Muscle layer of colon (tissue), 2 donors: ENCODE results near the gene XRCC6.
A peak's percentile ranks its signal among the peaks of the same experiment; 100 is the strongest.
"Not testable (repeated sequence)": the region's sequence is repeated elsewhere in the genome, so short reads cannot be mapped to it uniquely, and the experiment has no call there.

Experiments used
- H3K27ac ChIP-seq: one replicate; pipeline ENCODE4 v1.7.0; 2013; ENCODE audit warnings: low read depth, mild to moderate bottlenecking, low read length, moderate library complexity
- H3K27me3 ChIP-seq, 2 donors: one replicate each; pipeline ENCODE4 v1.7.0; 2013; ENCODE audit warnings: low read length in 2 of 2, mild to moderate bottlenecking in 2 of 2; ENCODE audit not compliant: insufficient read depth in 2 of 2, control insufficient read depth in 1 of 2
- H3K36me3 ChIP-seq: one replicate; pipeline ENCODE4 v1.7.0; 2013; ENCODE audit warnings: mild to moderate bottlenecking, low read length; ENCODE audit not compliant: insufficient read depth
- H3K4me1 ChIP-seq: one replicate; pipeline ENCODE4 v1.7.0; 2013; ENCODE audit warnings: mild to moderate bottlenecking, low read length; ENCODE audit not compliant: insufficient read depth
- H3K4me3 ChIP-seq, 2 donors: one replicate each; pipeline ENCODE4 v1.7.0; 2013; ENCODE audit warnings: low read length in 2 of 2, low read depth in 1 of 2, mild to moderate bottlenecking in 1 of 2, moderate library complexity in 1 of 2
- H3K9ac ChIP-seq: one replicate; pipeline ENCODE4 v1.7.0; 2013; ENCODE audit warnings: low read length
- H3K9me3 ChIP-seq: one replicate; pipeline ENCODE4 v1.7.0; 2013; ENCODE audit warnings: mild to moderate bottlenecking, low read length
- donor health status: abdominal sarcoma.
- donor health status: Adenocarcinoma of cecum.

The XRCC6 gene

DNA sequence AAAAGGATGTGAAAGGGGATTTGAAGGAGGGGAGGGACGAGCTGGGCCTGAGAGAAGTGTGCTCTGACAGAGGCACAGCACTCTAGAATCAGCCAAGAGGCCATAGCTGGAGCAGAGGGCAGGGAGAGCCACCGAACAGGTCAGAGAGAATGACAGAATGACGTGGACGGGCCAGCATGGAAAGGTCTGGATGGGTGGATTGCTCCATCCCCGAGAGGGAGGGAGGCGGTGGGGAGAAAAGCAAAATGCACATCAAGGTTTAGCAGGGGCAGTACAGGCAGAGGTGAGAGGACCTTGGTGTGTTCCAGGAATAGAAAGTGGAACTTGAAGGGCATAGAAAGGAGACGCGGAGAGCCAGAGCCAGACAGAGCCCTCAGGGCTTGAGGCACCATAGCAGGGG is 38.4 kb upstream of the XRCC6 start:
- H3K9ac ChIP-seq, result no peak overlapping the region
- H3K27ac ChIP-seq, result no peak overlapping the region
- no peak overlapping the region for H3K4me3 ChIP-seq
- H3K27me3 ChIP-seq, result no peaks in the 10 kb centered on the region
- H3K36me3 ChIP-seq, result peaks cover 39% of the 10 kb centered on the region
- no peaks in the 10 kb centered on the region for H3K9me3 ChIP-seq
- H3K4me1 ChIP-seq, result no peaks in the 10 kb centered on the region

DNA sequence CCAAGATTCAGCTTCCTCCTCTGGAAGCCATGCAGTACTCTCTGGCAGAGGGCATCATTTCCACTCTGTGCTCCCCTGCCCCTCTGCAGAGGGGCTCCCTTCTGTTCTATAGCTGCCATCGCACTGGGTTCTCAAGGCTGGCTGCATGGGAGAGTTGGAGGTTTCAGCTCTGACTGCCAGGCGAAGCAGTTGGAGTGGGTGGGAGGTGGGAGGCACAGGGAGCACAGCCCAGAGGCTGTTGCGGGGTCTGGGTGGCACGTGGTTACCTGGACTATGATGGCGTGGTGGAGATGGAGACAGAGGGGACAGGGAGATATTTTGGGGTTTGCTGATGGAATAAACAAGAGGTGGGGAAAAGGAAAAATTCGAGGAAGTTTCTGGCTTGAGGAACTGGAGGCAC is 36.2 kb upstream of the XRCC6 start:
- Histone ChIP-seq H3K9me3 (no peaks in the 10 kb centered on the region), H3K27ac (no peak overlapping the region), H3K36me3 (peaks cover 21% of the 10 kb centered on the region)

DNA sequence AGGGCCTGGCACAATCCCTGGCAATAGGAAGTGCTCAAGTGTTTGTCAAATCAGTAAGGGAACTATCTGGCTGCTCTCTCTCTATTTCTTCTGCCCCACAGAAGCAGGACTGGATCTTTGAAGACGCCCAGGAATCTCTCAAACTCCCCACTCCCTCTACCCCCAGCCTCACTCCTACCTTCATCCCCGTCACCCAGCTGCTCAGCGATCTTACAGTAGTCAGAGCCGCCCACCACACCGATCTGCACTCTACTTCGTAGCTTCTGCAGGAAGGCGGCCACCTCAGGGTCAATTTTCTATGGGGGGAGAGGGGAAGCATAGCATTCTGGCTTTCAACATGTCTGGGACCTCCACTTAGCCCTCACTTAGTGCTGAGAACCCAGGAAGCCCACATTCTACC is 35.2 kb upstream of the XRCC6 start:
- H3K36me3 ChIP-seq, result peaks cover 20% of the 10 kb centered on the region
- H3K4me3 ChIP-seq, result no peak overlapping the region

More for the DNA sequence above, 36.2 kb upstream of the XRCC6 start:
- no peaks in the 10 kb centered on the region for H3K27me3 ChIP-seq
- no peak overlapping the region for H3K9ac ChIP-seq
- no peak overlapping the region for H3K4me3 ChIP-seq
- peaks cover 10% of the 10 kb centered on the region for H3K4me1 ChIP-seq

DNA sequence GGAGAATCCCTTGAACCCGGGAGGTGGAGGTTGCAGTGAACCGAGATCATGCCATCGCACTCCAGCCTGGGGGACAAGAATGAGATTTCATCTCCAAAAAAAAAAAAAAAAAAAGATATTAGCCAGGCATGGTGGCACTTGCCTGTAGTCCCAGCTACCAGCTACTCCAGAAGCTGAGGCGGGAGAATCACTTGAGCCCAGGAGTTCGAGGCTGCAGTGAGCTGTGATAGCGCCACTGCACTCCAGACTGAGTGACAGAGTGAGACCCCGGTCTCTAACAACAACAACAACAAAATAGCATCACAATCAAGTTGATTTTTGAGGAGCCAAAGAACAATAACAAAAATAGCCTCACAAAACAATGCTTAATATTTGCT is 33.8 kb upstream of the XRCC6 start:
- no peak overlapping the region for H3K27ac ChIP-seq
- no peak overlapping the region for H3K4me3 ChIP-seq
- peaks cover 19% of the 10 kb centered on the region for H3K36me3 ChIP-seq
- H3K4me1 ChIP-seq, result peaks cover 10% of the 10 kb centered on the region
- H3K9ac ChIP-seq, result no peak overlapping the region
- H3K9me3 ChIP-seq, result no peaks in the 10 kb centered on the region
- H3K27me3 ChIP-seq, result no peaks in the 10 kb centered on the region

More for the DNA sequence above, 35.2 kb upstream of the XRCC6 start:
- Histone ChIP-seq H3K9ac (no peak overlapping the region), H3K27ac (no peak overlapping the region), H3K27me3 (no peaks in the 10 kb centered on the region), H3K9me3 (no peaks in the 10 kb centered on the region), H3K4me1 (peaks cover 10% of the 10 kb centered on the region)

DNA sequence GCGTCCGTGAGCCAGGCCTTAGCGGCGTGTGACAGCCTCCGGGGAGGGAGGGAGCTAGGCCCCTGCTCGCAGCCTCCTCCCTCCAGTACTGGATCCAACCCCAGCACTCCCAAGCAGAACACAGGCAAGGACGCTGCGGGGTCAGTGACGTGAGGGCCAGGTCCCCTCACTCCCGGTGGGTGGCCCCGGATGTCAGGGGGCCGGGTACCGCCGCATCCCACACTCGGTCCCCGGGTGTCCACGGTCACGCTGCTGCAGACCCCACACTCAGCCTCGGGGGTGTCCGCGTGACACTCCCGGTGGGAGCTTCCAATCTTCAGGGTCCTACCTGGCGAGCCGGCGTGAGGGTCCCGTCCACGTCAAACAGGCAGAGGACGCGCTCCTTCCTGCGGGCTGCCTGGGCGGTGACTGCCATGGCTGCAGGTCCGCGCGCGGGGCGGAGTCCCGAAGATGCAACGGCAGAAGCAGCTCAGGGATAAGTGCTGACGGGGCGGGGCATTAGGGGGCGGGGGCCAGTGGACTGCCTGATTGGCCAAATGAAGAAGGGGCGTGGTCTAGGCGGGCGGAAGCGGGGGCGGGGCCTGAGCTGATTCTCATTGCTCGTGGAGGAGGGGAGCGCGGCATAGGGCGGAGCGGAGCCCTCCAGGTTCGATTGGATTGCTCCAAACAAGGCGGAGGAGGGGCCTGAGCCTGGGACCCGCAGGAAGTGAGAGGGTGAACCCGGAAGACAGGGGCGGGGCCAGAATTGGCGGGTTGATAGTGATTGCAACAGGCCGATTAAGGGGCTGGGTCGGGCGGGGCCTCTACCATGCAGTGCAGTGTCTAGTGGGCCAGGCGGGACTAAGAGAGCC is 31.5 kb upstream of the XRCC6 start, which contains the start of gene PMM1:
TSS of gene PMM1 (minus strand) at position 450 of the 851 bp plus-strand sequence. CDS start at position 415, 35 bp downstream.
- Histone ChIP-seq H3K4me3 (peak within 1 kb of the TSS; percentile 74 to 96), H3K9me3 (no peaks in the 10 kb centered on the region), H3K36me3 (peaks cover 4% of the 10 kb centered on the region), H3K9ac (peak within 1 kb of the TSS; percentile 18), H3K27ac (peak within 1 kb of the TSS; percentile 72), H3K27me3 (no peaks in the 10 kb centered on the region), H3K4me1 (peaks cover 10% of the 10 kb centered on the region)

DNA sequence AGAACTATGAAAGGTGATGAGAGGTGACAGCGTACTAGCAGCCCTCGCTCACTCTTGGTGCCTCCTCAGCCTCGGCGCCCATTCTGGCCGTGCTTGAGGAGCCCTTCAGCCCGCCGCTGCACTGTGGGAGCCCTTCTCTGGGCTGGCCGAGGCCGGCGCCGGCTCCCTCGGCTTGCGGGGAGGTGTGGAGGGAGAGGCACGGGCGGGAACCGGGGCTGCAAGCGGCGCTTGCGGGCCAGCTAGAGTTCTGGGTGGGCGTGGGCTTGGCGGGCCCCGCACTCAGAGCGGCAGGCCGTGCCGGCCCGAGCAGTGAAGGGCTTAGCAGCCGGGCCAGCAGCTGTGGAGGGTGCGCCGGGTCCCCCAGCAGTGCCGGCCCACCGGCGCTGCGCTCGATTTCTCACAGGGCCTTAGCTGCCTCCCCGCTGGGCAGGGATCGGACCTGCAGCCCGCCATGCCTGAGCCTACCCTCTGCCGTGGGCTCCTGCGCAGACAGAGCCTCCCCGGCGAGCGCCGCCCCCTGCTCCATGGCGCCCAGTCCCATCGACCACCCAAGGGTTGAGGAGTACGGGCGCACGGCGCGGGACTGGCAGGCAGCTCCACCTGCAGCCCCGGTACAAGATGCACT is 27.6 kb upstream of the XRCC6 start:
- H3K9me3 ChIP-seq, H3K27me3 ChIP-seq, H3K36me3 ChIP-seq, H3K27ac ChIP-seq, H3K4me1 ChIP-seq, H3K4me3 ChIP-seq, H3K9ac ChIP-seq: not testable (repeated sequence)

DNA sequence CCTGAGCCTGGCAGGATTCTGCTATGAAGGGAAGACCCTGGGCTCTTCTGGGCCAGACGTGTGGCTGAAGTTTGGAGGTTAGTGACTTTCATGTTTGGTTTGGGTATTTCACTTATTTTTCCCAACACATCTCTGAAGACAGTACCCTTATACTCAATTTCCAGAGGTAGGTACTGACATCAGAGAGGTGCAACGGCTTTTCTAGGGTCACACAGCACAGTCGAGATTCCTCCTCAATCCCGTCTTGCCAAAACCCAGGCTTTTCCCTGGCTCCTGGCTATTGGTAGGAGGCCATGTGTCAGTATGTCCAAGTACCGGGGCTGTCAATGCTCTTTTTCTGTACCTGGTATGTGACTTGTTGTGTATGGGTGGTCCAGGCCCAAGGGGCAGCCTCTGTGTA is 25.4 kb upstream of the XRCC6 start:
- Histone ChIP-seq H3K4me1 (no peaks in the 10 kb centered on the region), H3K4me3 (no peak overlapping the region), H3K27me3 (no peaks in the 10 kb centered on the region), H3K27ac (no peak overlapping the region), H3K9ac (no peak overlapping the region), H3K36me3 (peaks cover 6% of the 10 kb centered on the region), H3K9me3 (no peaks in the 10 kb centered on the region)

DNA sequence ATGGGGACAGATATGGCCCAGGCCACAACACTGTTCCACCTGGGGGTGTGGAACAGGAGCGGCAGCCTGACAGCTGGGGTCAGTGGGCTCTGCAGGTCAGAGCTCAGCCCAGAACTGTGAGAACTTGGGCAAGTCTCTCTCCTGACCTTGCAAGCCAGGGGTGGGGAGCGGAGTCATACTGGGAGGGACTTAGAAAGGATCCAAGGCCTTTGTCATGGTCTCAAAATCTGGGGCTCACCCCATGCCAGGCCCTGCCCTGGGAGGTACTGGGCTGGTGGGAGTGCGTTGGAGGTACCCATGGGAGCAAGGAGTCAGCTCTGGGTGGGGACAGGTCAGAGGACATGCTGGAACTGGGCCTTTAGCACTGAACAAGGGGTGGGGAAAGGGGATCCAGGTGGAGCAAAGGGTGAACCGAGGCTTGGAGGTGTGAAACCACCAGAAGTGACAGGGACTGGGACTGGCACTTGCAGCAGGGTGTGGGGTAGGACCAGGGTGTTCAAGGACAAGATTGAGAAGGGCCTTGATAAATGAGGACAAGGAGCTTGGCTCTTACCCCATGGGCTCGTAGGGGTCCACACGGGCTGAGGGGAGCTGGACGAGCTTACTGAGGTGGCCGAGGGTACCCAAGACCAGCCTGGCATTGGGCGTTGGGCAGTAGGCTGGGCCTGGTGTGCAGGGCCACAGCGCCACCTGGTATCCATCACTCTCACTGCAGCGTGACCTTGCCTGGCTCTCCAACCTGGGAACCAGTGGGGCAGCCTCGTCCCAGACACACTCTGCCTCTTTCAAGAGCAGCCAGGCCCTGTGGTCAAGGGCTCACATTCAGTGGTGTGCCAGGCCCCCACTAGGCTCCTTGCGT is 24.1 kb upstream of the XRCC6 start:
- H3K36me3 ChIP-seq, result peaks cover 9% of the 10 kb centered on the region
- H3K9ac ChIP-seq, result no peak overlapping the region
- no peaks in the 10 kb centered on the region for H3K9me3 ChIP-seq
- no peak overlapping the region for H3K27ac ChIP-seq
- no peak overlapping the region for H3K4me3 ChIP-seq
- H3K4me1 ChIP-seq, result no peaks in the 10 kb centered on the region
- no peaks in the 10 kb centered on the region for H3K27me3 ChIP-seq

DNA sequence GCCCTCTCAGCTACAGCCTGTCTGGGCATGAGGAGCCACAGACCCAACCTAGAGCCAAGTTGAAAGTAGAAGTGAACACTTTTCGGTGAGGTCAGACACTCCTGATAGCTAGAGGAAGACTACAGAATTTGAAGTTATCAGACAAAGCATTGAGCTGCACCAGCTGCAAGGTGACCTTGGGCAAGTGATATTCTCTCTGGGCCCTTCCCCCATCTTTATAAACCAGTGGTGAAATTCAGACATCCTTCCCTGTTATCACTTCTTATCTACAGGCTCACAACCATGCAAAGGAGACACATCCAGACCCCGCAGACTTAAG is 23.5 kb upstream of the XRCC6 start:
- H3K27ac ChIP-seq, result no peak overlapping the region
- no peaks in the 10 kb centered on the region for H3K27me3 ChIP-seq
- H3K9ac ChIP-seq, result no peak overlapping the region
- no peak overlapping the region for H3K4me3 ChIP-seq
- no peaks in the 10 kb centered on the region for H3K4me1 ChIP-seq
- H3K36me3 ChIP-seq, result peaks cover 15% of the 10 kb centered on the region
- no peaks in the 10 kb centered on the region for H3K9me3 ChIP-seq

DNA sequence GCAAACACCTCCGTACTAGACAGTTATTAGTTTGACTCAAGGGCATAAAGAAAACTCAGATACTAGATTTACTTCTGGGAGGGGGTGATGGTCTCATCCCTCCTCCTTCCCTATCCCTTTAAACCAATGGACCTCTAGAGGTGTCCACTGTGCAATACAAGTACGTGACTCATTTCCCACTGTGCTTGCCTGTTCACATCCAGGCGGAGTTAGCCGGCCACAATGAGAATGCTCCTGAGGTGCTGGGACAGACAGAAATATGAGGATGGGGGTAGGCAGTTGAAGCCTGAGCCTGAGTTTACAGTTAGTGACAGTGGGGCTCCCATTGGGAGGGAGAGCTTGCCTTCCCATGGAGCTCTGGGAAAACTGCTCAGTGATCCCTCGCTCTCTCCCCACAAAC is 23.0 kb upstream of the XRCC6 start:
- Histone ChIP-seq H3K27ac (no peak overlapping the region), H3K4me3 (no peak overlapping the region), H3K9me3 (no peaks in the 10 kb centered on the region), H3K9ac (no peak overlapping the region), H3K4me1 (no peaks in the 10 kb centered on the region), H3K27me3 (no peaks in the 10 kb centered on the region), H3K36me3 (peaks cover 20% of the 10 kb centered on the region)

DNA sequence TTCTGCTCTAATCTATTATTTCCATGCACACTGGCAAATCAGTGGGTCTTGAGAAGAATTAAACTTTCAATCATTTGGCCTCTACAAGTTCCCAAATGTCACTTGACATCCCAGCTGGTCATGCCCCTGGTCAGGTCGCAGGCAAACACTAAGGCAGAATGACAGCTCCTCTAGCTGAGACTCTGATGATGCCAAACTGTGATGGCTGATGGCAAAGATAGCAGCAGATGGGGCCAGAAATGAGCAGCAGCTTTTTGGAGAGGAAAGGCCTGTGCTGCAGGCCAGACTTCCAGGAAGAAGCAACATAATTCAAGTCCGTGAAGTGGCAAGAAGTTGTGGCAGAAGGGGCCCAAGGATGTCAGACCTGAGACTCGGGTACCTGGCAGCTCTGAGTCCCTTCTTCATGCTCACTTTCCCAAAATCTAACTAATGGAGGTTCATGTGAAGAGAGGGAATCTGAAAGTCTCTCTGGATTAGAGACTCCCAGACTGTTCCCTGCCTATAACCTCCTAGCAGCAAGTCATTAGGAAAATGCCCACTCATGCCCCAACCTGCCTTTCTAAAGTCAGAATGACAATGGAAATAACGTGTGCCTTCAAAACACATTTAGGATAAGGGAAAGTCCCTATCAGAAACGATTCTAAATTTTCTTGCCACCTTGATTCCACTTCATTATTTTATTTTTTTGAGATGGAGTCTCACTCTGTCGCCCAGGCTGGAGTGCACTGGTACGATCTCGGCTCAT is 22.0 kb upstream of the XRCC6 start:
- Histone ChIP-seq H3K4me3 (no peak overlapping the region), H3K9ac (no peak overlapping the region), H3K36me3 (peaks cover 23% of the 10 kb centered on the region), H3K4me1 (no peaks in the 10 kb centered on the region), H3K27ac (no peak overlapping the region), H3K9me3 (no peaks in the 10 kb centered on the region), H3K27me3 (no peaks in the 10 kb centered on the region)
